HL-60 (cell line): Measurements from ENCODE around the gene LRCH2.

ENCODE experiments used
- SPI1 ChIP-seq: IDR thresholded peaks from 2 replicates; pipeline ENCODE4 v1.6.1; 2012; ENCODE audit warnings: low read depth, mild to moderate bottlenecking, borderline replicate concordance
- TF ChIP-seq, protein P1 (sequence below): IDR thresholded peaks from one replicate; pipeline ENCODE4 v1.5.1; 2011; ENCODE audit warnings: low read length, control low read depth, inconsistent platforms; ENCODE audit not compliant: insufficient read depth
- TF ChIP-seq, protein P2 (sequence below): IDR thresholded peaks from 2 replicates; pipeline ENCODE4 v1.6.1; 2012; ENCODE audit warnings: low read depth; ENCODE audit not compliant: insufficient replicate concordance

DNA sequence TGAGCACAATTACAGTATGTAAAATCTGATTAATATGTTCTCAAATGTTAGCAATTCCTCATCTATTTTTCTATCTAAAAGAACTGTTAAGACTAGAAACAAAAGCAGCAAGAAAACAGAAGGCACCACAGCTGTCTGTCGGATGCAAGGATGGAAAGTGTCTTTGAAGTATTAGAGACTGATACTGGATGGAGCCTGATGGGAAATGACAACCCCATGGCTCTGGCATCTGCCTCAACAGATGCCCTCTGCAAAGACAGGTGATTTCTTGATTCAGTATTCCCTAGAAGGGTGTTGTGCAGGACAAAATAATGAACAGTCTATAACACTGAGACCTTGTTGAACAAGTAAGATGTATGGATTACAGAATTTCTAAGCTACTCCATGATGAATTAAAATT is 19.7 kb downstream of the LRCH2 start:
- TF ChIP-seq, protein P1, sequence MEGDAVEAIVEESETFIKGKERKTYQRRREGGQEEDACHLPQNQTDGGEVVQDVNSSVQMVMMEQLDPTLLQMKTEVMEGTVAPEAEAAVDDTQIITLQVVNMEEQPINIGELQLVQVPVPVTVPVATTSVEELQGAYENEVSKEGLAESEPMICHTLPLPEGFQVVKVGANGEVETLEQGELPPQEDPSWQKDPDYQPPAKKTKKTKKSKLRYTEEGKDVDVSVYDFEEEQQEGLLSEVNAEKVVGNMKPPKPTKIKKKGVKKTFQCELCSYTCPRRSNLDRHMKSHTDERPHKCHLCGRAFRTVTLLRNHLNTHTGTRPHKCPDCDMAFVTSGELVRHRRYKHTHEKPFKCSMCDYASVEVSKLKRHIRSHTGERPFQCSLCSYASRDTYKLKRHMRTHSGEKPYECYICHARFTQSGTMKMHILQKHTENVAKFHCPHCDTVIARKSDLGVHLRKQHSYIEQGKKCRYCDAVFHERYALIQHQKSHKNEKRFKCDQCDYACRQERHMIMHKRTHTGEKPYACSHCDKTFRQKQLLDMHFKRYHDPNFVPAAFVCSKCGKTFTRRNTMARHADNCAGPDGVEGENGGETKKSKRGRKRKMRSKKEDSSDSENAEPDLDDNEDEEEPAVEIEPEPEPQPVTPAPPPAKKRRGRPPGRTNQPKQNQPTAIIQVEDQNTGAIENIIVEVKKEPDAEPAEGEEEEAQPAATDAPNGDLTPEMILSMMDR = no peak
- TF ChIP-seq, protein P2, sequence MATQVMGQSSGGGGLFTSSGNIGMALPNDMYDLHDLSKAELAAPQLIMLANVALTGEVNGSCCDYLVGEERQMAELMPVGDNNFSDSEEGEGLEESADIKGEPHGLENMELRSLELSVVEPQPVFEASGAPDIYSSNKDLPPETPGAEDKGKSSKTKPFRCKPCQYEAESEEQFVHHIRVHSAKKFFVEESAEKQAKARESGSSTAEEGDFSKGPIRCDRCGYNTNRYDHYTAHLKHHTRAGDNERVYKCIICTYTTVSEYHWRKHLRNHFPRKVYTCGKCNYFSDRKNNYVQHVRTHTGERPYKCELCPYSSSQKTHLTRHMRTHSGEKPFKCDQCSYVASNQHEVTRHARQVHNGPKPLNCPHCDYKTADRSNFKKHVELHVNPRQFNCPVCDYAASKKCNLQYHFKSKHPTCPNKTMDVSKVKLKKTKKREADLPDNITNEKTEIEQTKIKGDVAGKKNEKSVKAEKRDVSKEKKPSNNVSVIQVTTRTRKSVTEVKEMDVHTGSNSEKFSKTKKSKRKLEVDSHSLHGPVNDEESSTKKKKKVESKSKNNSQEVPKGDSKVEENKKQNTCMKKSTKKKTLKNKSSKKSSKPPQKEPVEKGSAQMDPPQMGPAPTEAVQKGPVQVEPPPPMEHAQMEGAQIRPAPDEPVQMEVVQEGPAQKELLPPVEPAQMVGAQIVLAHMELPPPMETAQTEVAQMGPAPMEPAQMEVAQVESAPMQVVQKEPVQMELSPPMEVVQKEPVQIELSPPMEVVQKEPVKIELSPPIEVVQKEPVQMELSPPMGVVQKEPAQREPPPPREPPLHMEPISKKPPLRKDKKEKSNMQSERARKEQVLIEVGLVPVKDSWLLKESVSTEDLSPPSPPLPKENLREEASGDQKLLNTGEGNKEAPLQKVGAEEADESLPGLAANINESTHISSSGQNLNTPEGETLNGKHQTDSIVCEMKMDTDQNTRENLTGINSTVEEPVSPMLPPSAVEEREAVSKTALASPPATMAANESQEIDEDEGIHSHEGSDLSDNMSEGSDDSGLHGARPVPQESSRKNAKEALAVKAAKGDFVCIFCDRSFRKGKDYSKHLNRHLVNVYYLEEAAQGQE = no peak
- TF ChIP-seq SPI1 = no peak
